Vagina (tissue), 2 donors: ENCODE results near the gene TVP23A. TPM values are rescaled to one million over a fixed set of nuclear protein-coding genes. Genes with fewer than 3 reads are reported as not detected.

Source experiments
- DNase-seq, 2 donors: peaks; one replicate each; pipeline ENCODE4 v3.0.0-alpha.2; 2017; ENCODE audit errors: extremely low spot score in 2 of 2
- H3K27ac ChIP-seq: fragments of 200-600 bp; sonication (generic); one replicate; pipeline ENCODE4 v1.5.1; 2019
- H3K27me3 ChIP-seq: fragments of 200-600 bp; sonication (generic); one replicate; pipeline ENCODE4 v1.5.1; 2019
- H3K36me3 ChIP-seq, 2 donors: fragments of 200-600 bp; sonication (generic); one replicate each; pipeline ENCODE4 v1.5.1; 2017 to 2019
- H3K4me1 ChIP-seq: fragments of 200-600 bp; sonication (generic); one replicate; pipeline ENCODE4 v1.5.1; 2019
- H3K4me3 ChIP-seq, 2 donors: fragments of 200-600 bp; sonication (generic); 1 replicate in 1 of 2; 2 replicates in 1 of 2; pipeline ENCODE4 v1.5.1; 2016 to 2019
- H3K9me3 ChIP-seq: fragments of 200-600 bp; sonication (generic); one replicate; pipeline ENCODE4 v1.5.1; 2019
- POLR2A ChIP-seq, 2 donors: fragments of 450-650 bp; IDR thresholded peaks; one replicate each; pipeline ENCODE4 v1.6.1; 2017; ENCODE audit warnings: antibody characterized with exemption in 2 of 2, mild to moderate bottlenecking in 2 of 2, moderate library complexity in 2 of 2
- POLR2AphosphoS5 ChIP-seq, 2 donors: sonication (generic); formaldehyde crosslinking; IDR thresholded peaks; one replicate each; pipeline ENCODE4 v1.9.0; 2017; ENCODE audit warnings: antibody characterized with exemption in 2 of 2, mild to moderate bottlenecking in 2 of 2, low read depth in 1 of 2; ENCODE audit not compliant: insufficient read depth in 1 of 2
- intact Hi-C: fragments of 100-400 bp; cut with DNase I; formaldehyde crosslinking; loops from one replicate; pipeline ENCODE4 v1.15.1; 2023
- total RNA-seq: library from RNA; depleted of rRNA; stranded (reverse); fragments of >200 nt; gene quantifications from one replicate; pipeline ENCODE4 v1.2.3, GENCODE V29; 2016
- TF ChIP-seq, protein P1 (sequence below), 3 experiments: fragments of 450-650 bp in 2 of 3; fragments of 200-600 bp in 1 of 3; sonication (generic) in 1 of 3; IDR thresholded peaks; one replicate each; pipeline ENCODE4 v1.5.1; 2017 to 2019; ENCODE audit warnings: antibody characterized with exemption in 3 of 3, mild to moderate bottlenecking in 2 of 3, moderate library complexity in 2 of 3

The TVP23A gene
- total RNA-seq, 1 donor from 2014 or later = 0.98 TPM

GRCh38 chr16:10740845-10741208 lies 77.8 kb downstream of the TVP23A start:
- TF ChIP-seq POLR2AphosphoS5 (IDR thresholded peaks at IDR 0.05; ENCODE audit: insufficient read depth in 1 of 2, low read depth in 1 of 2) (no peak), POLR2A (IDR thresholded peaks at IDR 0.05) (no peak)
- TF ChIP-seq, protein P1, sequence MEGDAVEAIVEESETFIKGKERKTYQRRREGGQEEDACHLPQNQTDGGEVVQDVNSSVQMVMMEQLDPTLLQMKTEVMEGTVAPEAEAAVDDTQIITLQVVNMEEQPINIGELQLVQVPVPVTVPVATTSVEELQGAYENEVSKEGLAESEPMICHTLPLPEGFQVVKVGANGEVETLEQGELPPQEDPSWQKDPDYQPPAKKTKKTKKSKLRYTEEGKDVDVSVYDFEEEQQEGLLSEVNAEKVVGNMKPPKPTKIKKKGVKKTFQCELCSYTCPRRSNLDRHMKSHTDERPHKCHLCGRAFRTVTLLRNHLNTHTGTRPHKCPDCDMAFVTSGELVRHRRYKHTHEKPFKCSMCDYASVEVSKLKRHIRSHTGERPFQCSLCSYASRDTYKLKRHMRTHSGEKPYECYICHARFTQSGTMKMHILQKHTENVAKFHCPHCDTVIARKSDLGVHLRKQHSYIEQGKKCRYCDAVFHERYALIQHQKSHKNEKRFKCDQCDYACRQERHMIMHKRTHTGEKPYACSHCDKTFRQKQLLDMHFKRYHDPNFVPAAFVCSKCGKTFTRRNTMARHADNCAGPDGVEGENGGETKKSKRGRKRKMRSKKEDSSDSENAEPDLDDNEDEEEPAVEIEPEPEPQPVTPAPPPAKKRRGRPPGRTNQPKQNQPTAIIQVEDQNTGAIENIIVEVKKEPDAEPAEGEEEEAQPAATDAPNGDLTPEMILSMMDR (IDR thresholded peaks at IDR 0.05) = no peak
- DNase-seq = no peak
- intact Hi-C loops = no loop called here
- Histone ChIP-seq H3K27ac (no peak overlapping the region), H3K27me3 (no peaks in the 10 kb centered on the region), H3K4me1 (peaks cover 34% of the 10 kb centered on the region), H3K4me3 (no peak overlapping the region), H3K36me3 (no peaks in the 10 kb centered on the region), H3K9me3 (no peaks in the 10 kb centered on the region)

DNA sequence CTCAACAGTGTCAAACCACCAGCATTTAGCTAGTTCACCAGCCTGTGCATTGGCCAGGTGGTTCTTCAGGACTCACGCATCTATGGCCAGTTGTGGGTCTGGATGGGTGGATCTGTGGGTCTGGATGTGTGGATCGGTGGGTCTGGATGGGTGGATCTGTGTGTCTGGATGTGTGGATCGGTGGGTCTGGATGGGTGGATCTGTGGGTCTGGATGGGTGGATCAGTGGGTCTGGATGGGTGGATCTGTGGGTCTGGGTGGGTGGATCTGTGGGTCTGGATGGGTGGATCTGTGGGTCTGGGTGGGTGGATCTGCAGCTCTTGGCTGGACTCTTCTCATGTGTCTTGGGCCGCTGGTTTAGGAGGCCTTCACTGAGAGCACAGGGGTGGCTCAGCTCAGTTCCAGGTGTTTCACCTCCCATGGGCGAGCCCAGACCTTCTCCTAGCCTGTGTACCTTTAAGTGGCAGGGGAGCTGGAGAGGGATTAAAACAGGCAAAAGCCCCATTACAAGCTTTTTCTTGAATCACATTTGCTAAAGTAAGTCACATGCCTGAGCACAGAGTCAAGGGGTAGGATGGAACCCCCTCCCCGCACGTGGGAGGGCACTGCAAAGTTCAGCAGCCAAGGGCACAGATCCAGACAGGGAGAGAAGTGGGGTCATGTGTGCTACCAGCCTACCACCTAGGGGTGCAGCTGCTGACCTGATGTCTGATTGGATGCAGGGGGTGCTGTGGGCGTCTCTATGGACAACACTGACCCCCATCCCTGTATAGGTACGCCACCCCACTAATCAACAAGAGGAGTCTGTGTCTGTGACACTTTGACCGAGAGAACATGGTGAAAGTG lies 78.4 kb downstream of the TVP23A start:
- Histone ChIP-seq H3K9me3 (no peaks in the 10 kb centered on the region), H3K4me1 (peaks cover 28% of the 10 kb centered on the region), H3K36me3 (no peaks in the 10 kb centered on the region), H3K27ac (no peak overlapping the region), H3K4me3 (no peak overlapping the region), H3K27me3 (no peaks in the 10 kb centered on the region)
- intact Hi-C loops = loop anchor here (2.0 to 5.0 kb wide), 3 partner anchors 179 to 223 kb away; no protein-coding TSS in a partner anchor
- TF ChIP-seq POLR2A (IDR thresholded peaks at IDR 0.05) = no peak
- no peak for TF ChIP-seq POLR2AphosphoS5 (IDR thresholded peaks at IDR 0.05; ENCODE audit: insufficient read depth in 1 of 2, low read depth in 1 of 2)
- TF ChIP-seq, protein P1 (IDR thresholded peaks at IDR 0.05) = no peak
- DNase-seq = no peak

GRCh38 chr16:10738231-10739077 lies 80.1 kb downstream of the TVP23A start:
- no peak overlapping the region for H3K4me3 ChIP-seq
- H3K4me1 ChIP-seq = peaks cover 18% of the 10 kb centered on the region
- DNase-seq = peak; percentile 61 to 89
- intact Hi-C loops = loop anchor here (2.0 to 5.0 kb wide), 3 partner anchors 180 to 221 kb away; no protein-coding TSS in a partner anchor
- no peaks in the 10 kb centered on the region for H3K9me3 ChIP-seq
- no peaks in the 10 kb centered on the region for H3K36me3 ChIP-seq
- no peaks in the 10 kb centered on the region for H3K27me3 ChIP-seq
- H3K27ac ChIP-seq = peak overlapping the region; percentile 50
- TF ChIP-seq POLR2A (IDR thresholded peaks at IDR 0.05) = no peak
- TF ChIP-seq POLR2AphosphoS5 (IDR thresholded peaks at IDR 0.05; ENCODE audit: insufficient read depth in 1 of 2, low read depth in 1 of 2) = peak; percentile 9 to 40

GRCh38 chr16:10737068-10737625 lies 81.4 kb downstream of the TVP23A start:
- no peak overlapping the region for H3K4me3 ChIP-seq
- no peaks in the 10 kb centered on the region for H3K9me3 ChIP-seq
- intact Hi-C loops = loop anchor here (5.0 kb wide), 2 partner anchors 200 to 220 kb away; no protein-coding TSS in a partner anchor
- peak; percentile 16 to 84 for DNase-seq
- H3K4me1 ChIP-seq = peaks cover 11% of the 10 kb centered on the region
- no peaks in the 10 kb centered on the region for H3K27me3 ChIP-seq
- H3K27ac ChIP-seq = peak overlapping the region; percentile 35
- no peaks in the 10 kb centered on the region for H3K36me3 ChIP-seq
- peak in 1 of 2 donors; percentile 57 for TF ChIP-seq POLR2AphosphoS5 (IDR thresholded peaks at IDR 0.05; ENCODE audit: insufficient read depth in 1 of 2, low read depth in 1 of 2)
- no peak for TF ChIP-seq POLR2A (IDR thresholded peaks at IDR 0.05)
- TF ChIP-seq, protein P1 (IDR thresholded peaks at IDR 0.05) = peak; percentile 82 to 90 (median 85)

- Histone ChIP-seq H3K27me3 (no peaks in the 10 kb centered on the region), H3K4me1 (peaks cover 5% of the 10 kb centered on the region), H3K4me3 (no peak overlapping the region), H3K36me3 (no peaks in the 10 kb centered on the region), H3K27ac (no peak overlapping the region), H3K9me3 (no peaks in the 10 kb centered on the region)
- intact Hi-C loops = no loop called here
- TF ChIP-seq, protein P1 (IDR thresholded peaks at IDR 0.05) = no peak
- no peak for TF ChIP-seq POLR2AphosphoS5 (IDR thresholded peaks at IDR 0.05; ENCODE audit: insufficient read depth in 1 of 2, low read depth in 1 of 2)
- no peak for TF ChIP-seq POLR2A (IDR thresholded peaks at IDR 0.05)
- peak in 1 of 2 donors; percentile 28 for DNase-seq
Measured at GRCh38 chr16:10731790-10732189, 86.8 kb downstream of the TVP23A start.
